Stimulated activated effector memory CD8-positive, alpha-beta T cell treated with anti-CD3 and anti-CD28 coated beads, Interleukin-12 subunit alpha, Interleukin-12 subunit beta, amount 100 ng/mL, for 72 hours (primary cell): ENCODE data around the gene GANC.
"Not testable (repeated sequence)": the region's sequence is repeated elsewhere in the genome, so short reads cannot be mapped to it uniquely, and the experiment has no call there.

Source experiments
- ATAC-seq: fragments of 150-1000 bp; cut with Tn5 transposase; 2 replicates; pipeline ENCODE4 v1.10.0; 2021
- DNase-seq, 2 donors: peaks; one replicate each; pipeline ENCODE4 v3.0.0; 2021 to 2022; ENCODE audit warnings: low spot score in 2 of 2
- H3K27ac Mint-ChIP-seq: one replicate; pipeline ENCODE4 v1.8.0; 2022; ENCODE audit warnings: mild to moderate bottlenecking, mixed read lengths
- H3K36me3 Mint-ChIP-seq: one replicate; pipeline ENCODE4 v1.8.0; 2022; ENCODE audit warnings: mild to moderate bottlenecking, mixed read lengths
- H3K4me1 Mint-ChIP-seq: one replicate; pipeline ENCODE4 v1.8.0; 2022; ENCODE audit warnings: mixed read lengths
- H3K4me3 Mint-ChIP-seq: one replicate; pipeline ENCODE4 v1.8.0; 2022; ENCODE audit warnings: mild to moderate bottlenecking, mixed read lengths
- H3K9me3 Mint-ChIP-seq: one replicate; pipeline ENCODE4 v1.8.0; 2022; ENCODE audit warnings: mixed read lengths

GANC gene

DNA sequence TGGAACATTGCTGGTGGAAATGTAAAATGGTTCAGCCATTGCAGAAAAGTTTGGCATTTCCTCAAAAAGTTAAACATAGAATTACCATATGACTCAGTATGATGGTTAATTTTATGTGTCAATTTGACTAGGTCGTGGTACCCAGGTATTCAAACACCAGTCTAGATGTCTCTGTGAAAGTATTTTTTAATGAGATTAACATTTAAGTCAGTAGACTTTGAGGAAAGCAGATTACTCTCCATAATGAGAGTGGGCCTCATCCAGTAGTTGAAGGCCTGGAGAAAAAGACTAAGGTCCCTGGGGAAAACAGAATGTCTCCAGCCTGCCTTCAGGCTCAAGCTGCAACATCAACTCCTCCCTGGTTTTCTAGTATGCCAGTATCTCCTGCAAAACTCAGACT, 42.5 kb downstream of the GANC start:
- H3K4me1 Mint-ChIP-seq = no peaks in the 10 kb centered on the region
- DNase-seq (no peak), ATAC-seq (peak; percentile 45)
- H3K9me3 Mint-ChIP-seq = no peaks in the 10 kb centered on the region
- no peak overlapping the region for H3K27ac Mint-ChIP-seq
- peaks cover 17% of the 10 kb centered on the region for H3K36me3 Mint-ChIP-seq
- no peak overlapping the region for H3K4me3 Mint-ChIP-seq

DNA sequence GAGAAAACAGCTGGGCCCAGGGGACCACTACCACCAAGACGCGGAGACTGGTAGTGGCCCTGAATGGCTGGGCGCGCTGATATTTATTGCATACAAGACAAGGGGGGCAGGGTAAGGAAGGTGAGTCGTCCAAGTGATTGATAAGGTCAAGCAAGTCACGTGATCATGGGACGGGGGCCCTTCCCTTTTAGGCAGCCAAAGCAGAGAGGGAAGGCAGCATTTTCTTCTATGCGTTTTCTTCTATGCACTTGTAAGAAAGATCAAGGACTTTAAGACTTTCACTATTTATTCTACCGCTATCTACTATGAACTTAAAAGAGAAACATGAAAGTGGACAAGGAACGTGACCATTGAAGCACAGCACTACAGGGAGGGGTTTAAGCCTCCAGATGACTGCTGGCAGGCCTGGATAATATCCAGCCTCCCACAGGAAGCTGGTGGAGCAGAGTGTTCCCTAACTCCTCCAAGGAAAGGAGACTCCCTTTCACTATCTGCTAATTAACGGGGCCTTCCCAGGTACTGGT, 43.3 kb downstream of the GANC start:
- not testable (repeated sequence) for H3K4me1 Mint-ChIP-seq, H3K27ac Mint-ChIP-seq, H3K9me3 Mint-ChIP-seq, H3K4me3 Mint-ChIP-seq, H3K36me3 Mint-ChIP-seq, ATAC-seq, DNase-seq

DNA sequence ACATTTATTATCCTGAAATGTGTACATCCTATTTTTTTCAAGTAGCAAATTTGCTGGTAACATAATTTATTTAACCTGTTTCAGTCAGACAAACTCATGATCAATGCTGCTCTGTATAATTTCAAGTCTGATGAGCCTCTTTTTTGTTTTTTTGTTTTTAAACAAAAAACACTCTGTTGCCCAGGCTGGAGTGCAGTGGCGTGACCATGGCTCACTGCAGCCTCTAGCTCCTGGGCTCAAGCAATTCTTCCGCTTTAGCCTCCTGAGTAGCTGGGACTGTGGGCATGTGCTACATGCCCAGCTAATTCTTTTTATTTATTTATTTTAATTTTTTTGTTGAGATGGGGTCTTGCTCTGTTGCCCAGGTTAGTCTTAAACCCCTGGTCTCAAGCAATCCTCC, 46.2 kb downstream of the GANC start:
- H3K4me3 Mint-ChIP-seq = no peak overlapping the region
- peaks cover 14% of the 10 kb centered on the region for H3K36me3 Mint-ChIP-seq
- no peak for DNase-seq
- ATAC-seq = no peak
- no peaks in the 10 kb centered on the region for H3K9me3 Mint-ChIP-seq
- H3K27ac Mint-ChIP-seq = no peak overlapping the region
- no peaks in the 10 kb centered on the region for H3K4me1 Mint-ChIP-seq

DNA sequence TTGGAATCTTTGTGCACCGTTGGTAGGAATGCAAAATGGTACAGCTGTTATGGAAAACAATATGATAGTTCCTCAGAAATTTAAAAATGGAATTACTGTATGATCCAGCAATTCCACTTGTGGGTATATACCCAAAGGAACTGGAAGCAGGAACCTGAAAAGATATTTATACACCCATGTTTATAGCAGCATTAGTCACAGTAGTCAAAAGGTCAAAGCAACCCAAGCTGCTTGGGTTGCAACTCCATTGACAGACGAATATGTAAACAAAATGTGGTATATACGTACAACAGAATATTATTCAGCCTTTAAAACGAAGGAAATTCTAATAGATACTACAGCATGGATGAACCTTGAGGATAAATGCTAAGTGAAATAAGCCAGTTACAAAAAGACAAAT, 51.3 kb downstream of the GANC start:
- H3K27ac Mint-ChIP-seq = no peak overlapping the region
- no peak for ATAC-seq

DNA sequence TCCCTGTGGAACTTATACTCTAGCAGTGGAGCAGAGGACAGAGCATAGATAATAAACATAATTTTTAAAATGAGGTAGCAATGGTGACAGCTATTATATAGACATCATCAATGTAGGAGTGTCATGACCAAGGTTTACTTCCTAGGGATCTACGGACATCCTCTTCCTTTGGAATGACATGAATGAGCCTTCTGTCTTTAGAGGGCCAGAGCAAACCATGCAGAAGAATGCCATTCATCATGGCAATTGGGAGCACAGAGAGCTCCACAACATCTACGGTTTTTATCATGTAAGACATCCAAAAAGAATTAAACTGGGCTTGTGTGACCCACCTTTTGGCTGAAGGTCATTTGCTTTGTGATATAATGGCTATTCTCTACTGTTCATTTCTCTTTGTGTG, 56.2 kb downstream of the GANC start:
- Mint-ChIP-seq H3K36me3 (peaks cover 22% of the 10 kb centered on the region), H3K4me3 (no peak overlapping the region), H3K4me1 (no peaks in the 10 kb centered on the region), H3K9me3 (no peaks in the 10 kb centered on the region), H3K27ac (no peak overlapping the region)
- ATAC-seq (no peak), DNase-seq (no peak)

More for the DNA sequence above, 51.3 kb downstream of the GANC start:
- Mint-ChIP-seq H3K4me3 (no peak overlapping the region), H3K36me3 (peaks cover 26% of the 10 kb centered on the region), H3K4me1 (no peaks in the 10 kb centered on the region), H3K9me3 (no peaks in the 10 kb centered on the region)
- DNase-seq = no peak

DNA sequence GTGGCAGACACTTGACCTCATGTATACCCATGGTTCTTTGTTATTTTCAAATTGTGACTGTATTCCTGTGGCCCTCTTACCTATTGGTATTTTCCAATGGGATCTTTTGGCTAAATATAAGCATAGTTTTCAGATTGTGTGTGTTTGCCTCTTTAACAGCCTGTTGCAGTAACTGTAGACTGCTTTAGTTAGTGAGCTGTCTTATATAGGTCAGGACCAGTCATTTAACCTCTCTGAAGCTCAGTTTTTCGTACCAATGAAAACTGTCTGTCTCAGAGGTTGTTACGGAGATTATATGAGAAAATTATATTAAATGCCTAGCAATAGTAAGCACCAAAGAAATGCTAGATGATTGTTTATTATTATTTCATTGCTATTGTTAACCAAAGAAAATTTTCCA, 57.0 kb downstream of the GANC start:
- no peak for ATAC-seq
- H3K27ac Mint-ChIP-seq = no peak overlapping the region
- no peak for DNase-seq
- no peak overlapping the region for H3K4me3 Mint-ChIP-seq
- H3K9me3 Mint-ChIP-seq = no peaks in the 10 kb centered on the region
- H3K4me1 Mint-ChIP-seq = no peaks in the 10 kb centered on the region
- peaks cover 22% of the 10 kb centered on the region for H3K36me3 Mint-ChIP-seq

DNA sequence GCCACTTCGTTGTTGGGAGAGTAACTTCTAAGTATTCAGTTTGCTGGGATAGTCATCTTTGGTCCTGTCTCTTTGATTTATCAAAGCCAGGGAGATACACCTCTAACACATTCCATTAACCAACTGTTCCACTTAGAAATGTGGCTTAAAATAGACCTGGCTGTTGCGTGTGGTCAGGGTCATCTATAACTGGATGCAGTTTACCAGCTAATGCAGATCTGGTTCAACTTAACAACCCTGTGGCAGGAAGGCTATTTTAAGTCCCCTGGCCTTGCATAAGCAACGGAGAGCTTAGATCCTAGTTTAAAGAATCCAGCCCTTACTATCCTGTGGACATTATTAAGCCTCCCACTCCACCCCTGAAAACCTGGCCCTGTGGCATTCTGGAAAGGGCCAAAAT, 58.2 kb downstream of the GANC start:
- Mint-ChIP-seq H3K4me1 (no peaks in the 10 kb centered on the region), H3K36me3 (peaks cover 21% of the 10 kb centered on the region), H3K4me3 (no peak overlapping the region), H3K27ac (no peak overlapping the region), H3K9me3 (peaks cover 7% of the 10 kb centered on the region)
- no peak for ATAC-seq
- no peak for DNase-seq

DNA sequence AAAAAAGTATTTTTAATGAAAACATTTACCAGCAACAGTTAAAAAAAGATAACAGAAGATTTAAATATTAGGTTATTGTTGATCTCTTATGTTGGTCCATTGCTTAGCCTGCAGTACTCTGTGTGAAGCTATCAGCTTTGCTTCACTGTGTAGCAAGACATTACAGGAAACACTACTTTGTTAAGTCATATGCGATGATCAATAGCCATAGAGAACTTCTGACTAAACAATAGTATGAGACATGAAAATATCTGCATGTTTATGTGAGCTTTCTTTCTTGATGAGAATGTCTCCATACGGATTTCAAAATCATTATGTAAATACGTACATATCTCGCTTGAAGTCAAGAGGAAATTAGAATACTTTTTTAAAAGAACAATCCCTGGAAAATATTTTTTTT, 59.3 kb downstream of the GANC start:
- ATAC-seq (no peak), DNase-seq (no peak)
- Mint-ChIP-seq H3K36me3 (peaks cover 10% of the 10 kb centered on the region), H3K4me1 (no peaks in the 10 kb centered on the region), H3K9me3 (peaks cover 10% of the 10 kb centered on the region), H3K4me3 (no peak overlapping the region), H3K27ac (no peak overlapping the region)

DNA sequence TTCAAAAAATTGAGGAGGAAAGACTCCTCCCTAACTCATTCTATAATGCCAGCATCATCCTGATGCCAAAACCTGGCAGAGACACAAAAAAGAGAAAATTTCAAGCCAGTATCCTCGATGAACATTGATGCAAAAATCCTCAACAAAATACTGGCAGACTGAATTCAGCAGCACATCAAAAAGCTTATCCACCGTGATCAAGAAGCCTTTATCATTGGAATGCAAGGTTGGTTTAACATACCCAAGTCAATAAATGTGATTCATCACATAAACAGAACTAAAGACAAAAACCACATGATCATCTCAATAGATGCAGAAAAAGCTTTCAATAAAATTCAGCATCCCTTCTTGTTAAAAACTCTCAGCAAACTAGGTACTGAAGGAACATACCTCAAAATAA, 62.1 kb downstream of the GANC start:
- Mint-ChIP-seq H3K4me1 (no peaks in the 10 kb centered on the region), H3K27ac (no peak overlapping the region), H3K9me3 (peaks cover 10% of the 10 kb centered on the region), H3K36me3 (peaks cover 10% of the 10 kb centered on the region), H3K4me3 (no peak overlapping the region)
- ATAC-seq = no peak
- DNase-seq = no peak

DNA sequence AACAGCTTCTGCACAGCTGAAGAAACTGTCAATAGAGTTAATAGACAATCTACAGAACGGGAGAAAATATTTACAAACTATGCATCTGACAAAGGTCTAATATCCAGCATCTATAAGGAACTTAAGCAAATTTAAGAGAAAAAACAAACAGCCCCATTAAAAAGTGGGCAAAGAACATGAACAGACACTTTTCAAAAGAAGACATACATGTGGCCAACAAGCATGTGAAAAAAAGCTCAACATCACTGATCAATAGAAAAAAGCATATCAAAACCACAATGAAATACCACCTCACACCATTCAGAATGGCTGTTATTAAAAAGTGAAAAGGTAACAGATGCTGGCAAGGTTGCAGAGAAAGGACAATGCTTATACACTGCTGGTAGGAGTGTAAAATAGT, 63.6 kb downstream of the GANC start:
- not testable (repeated sequence) for H3K4me1 Mint-ChIP-seq, ATAC-seq, H3K36me3 Mint-ChIP-seq, H3K4me3 Mint-ChIP-seq, H3K27ac Mint-ChIP-seq, DNase-seq, H3K9me3 Mint-ChIP-seq

DNA sequence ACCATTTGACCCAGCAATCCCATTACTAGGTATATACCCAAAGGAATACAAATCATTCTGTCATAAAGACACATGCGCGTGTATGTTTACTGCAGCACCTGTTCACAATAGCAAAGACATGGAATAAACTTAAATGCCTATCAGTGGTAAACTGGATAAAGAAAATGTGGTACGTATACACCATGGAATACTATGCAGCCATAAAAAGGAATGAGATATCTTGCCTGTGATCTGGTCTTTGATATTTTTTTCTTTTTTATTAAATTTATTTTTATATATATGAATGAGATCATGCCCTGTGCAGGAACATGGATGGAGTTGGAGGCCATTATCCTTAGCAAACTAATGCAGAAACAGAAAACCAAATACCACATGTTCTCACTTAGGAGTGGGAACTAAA, 64.1 kb downstream of the GANC start:
- not testable (repeated sequence) for DNase-seq, H3K36me3 Mint-ChIP-seq, H3K4me3 Mint-ChIP-seq, H3K27ac Mint-ChIP-seq, ATAC-seq, H3K9me3 Mint-ChIP-seq, H3K4me1 Mint-ChIP-seq

DNA sequence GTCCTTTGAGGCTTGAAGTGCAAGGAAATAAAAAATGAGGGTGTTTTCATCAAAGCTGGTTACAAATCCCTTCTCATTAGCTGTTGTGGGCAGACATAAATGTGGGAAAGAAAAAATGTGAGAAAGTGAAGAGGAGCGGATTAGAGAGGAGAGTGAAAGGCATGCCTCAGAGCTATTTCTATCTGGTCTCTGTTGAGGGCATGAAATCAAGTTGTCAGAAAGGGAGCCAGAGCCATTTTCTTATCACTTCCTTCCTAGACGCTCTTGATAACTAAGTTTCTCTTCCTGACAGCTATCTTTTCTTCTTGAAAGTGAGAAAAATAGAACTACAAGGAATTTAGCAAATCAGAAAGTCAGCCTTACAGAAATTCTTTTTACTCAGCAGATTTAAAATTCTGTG, 65.5 kb downstream of the GANC start:
- Mint-ChIP-seq H3K4me3 (no peak overlapping the region), H3K27ac (no peak overlapping the region), H3K9me3 (peaks cover 10% of the 10 kb centered on the region), H3K36me3 (no peaks in the 10 kb centered on the region), H3K4me1 (no peaks in the 10 kb centered on the region)
- no peak for DNase-seq
- ATAC-seq = no peak

DNA sequence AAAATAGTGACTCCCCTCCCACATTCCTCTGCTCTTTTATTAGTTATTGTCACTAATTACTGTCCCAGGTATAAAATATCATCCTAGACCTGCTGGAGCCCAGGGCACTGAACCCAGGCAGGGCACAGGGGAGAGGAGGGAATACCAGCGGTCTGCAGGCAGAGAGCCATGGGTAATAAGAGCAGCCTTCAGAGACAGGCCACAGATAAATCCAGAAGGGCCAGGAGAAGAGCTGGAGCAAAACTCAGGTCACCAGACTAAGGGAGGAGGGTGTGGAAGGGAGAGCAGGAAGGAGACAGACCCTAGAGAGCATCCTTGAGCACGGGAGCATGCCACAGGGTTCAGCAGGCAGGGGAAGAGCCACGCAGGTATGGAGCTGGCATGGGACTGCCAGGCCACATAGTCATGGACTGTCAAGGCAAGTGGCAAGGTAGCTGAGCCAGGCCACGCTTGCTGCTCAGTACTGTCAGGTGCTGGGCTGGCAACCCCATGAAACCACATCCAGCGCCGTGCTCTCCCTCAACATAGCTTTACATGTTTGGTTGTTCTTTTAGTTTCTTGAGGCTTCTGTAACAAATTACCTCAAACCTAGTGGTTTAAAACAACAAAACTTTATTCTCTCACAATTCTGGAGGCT, 70.7 kb downstream of the GANC start:
- Mint-ChIP-seq H3K4me3 (no peak overlapping the region), H3K4me1 (no peaks in the 10 kb centered on the region), H3K36me3 (no peaks in the 10 kb centered on the region), H3K27ac (peak overlapping the region; percentile 72), H3K9me3 (no peaks in the 10 kb centered on the region)
- ATAC-seq = no peak
- no peak for DNase-seq

DNA sequence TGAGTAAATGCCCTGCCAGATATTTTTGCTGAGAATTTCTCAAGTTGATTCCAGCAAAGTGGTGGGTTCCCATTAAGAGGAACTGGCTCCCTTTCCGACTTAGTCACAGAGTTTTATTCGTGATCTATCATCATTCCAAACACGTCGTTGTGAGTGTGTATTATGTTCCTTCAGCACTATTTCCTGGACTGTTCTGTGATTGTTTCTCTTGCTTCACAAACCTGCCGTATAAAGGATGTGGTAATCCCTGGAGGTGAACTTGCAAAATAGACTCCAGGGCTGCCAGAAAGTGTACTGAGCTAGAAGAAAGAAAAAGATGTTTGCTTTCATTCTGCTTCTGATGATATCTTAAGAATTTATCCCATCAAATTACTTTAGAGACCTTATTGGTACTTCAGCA, 71.8 kb downstream of the GANC start:
- DNase-seq (no peak), ATAC-seq (no peak)
- Mint-ChIP-seq H3K4me3 (no peak overlapping the region), H3K4me1 (no peaks in the 10 kb centered on the region), H3K36me3 (peaks cover 8% of the 10 kb centered on the region), H3K9me3 (no peaks in the 10 kb centered on the region), H3K27ac (no peak overlapping the region)

DNA sequence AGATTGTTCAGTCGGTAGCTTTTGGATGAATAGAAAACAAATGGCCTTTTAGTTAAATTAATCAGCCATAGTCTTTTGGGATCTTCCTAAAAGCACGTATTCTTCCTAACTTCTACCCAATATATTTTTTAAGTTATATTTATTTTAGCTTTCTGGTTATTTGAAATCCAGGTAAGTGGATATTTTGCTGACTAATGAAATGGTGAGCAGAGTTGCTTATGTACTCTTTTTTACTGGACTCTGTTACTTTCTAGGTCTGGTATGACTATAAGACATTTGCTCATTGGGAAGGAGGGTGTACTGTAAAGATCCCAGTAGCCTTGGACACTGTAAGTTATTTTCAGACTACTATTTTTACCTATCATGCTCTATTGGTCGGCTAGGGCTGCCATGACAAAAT, 72.5 kb downstream of the GANC start:
- DNase-seq = no peak
- H3K36me3 Mint-ChIP-seq = peaks cover 15% of the 10 kb centered on the region
- no peak overlapping the region for H3K4me3 Mint-ChIP-seq
- no peaks in the 10 kb centered on the region for H3K4me1 Mint-ChIP-seq
- H3K9me3 Mint-ChIP-seq = no peaks in the 10 kb centered on the region
- ATAC-seq = no peak
- no peak overlapping the region for H3K27ac Mint-ChIP-seq

DNA sequence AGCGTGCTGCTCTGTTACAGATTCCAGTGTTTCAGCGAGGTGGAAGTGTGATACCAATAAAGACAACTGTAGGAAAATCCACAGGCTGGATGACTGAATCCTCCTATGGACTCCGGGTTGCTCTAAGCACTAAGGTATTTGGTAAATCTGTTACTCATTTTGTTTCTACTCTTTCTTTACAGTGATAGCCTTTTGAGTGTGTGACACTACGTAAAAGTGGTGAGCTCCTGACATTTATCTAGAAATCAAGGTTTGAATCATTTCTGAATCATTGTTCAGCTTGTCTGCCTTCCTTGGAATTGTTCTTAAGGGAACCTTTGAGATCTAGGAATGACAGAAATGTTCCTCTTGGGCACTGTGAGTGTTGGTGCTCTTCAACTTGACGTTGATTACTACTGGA, 75.1 kb downstream of the GANC start:
- H3K36me3 Mint-ChIP-seq = peaks cover 39% of the 10 kb centered on the region
- DNase-seq = no peak
- H3K4me3 Mint-ChIP-seq = no peak overlapping the region
- H3K9me3 Mint-ChIP-seq = no peaks in the 10 kb centered on the region
- ATAC-seq = peak; percentile 47
- no peak overlapping the region for H3K27ac Mint-ChIP-seq
- no peaks in the 10 kb centered on the region for H3K4me1 Mint-ChIP-seq

DNA sequence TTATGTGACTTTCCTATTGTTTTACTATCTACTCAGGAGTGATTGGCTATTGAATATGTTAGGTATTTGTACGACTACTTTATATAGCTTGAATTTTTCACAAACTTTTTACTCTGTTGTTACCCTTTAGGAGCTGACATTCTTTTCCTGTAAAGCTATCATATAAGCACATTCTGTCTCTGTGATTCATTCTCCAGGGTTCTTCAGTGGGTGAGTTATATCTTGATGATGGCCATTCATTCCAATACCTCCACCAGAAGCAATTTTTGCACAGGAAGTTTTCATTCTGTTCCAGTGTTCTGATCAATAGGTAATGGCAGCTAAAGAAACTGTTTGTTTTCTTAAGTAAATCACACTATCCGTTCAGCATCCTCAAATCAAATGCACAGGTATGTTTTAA, 76.2 kb downstream of the GANC start:
- no peaks in the 10 kb centered on the region for H3K4me1 Mint-ChIP-seq
- no peak overlapping the region for H3K27ac Mint-ChIP-seq
- H3K9me3 Mint-ChIP-seq = no peaks in the 10 kb centered on the region
- no peak overlapping the region for H3K4me3 Mint-ChIP-seq
- H3K36me3 Mint-ChIP-seq = peaks cover 43% of the 10 kb centered on the region
- ATAC-seq (peak; percentile 79), DNase-seq (no peak)
